Measurements from ENCODE around the gene PMAIP1. TPM values are rescaled to one million over a fixed set of nuclear protein-coding genes. Genes with fewer than 3 reads are reported as not detected.
A peak's percentile ranks its signal among the peaks of the same experiment; 100 is the strongest.
"Not testable (repeated sequence)": the region's sequence is repeated elsewhere in the genome, so short reads cannot be mapped to it uniquely, and the experiment has no call there.

The PMAIP1 gene
- 1 to 10 TPM in 1 of 4 donors, under 1 TPM in 3; 0.43 to 1.4 (median 0.74) TPM for total RNA-seq
- 1 to 10 TPM in 2 of 3 donors, under 1 TPM in 1; 0.25 to 2.9 (median 1.8) TPM for polyA plus RNA-seq
- long read RNA-seq, donor 1, partial matches to known transcripts = 0 of 1 reads
- long read RNA-seq, donor 1, other reads (novel, unspliced or antisense) = 0 of 1 reads
- long read RNA-seq, donor 2, partial matches to known transcripts = 0 of 3 reads
- long read RNA-seq, donor 2, other reads (novel, unspliced or antisense) = 0 of 3 reads

DNA sequence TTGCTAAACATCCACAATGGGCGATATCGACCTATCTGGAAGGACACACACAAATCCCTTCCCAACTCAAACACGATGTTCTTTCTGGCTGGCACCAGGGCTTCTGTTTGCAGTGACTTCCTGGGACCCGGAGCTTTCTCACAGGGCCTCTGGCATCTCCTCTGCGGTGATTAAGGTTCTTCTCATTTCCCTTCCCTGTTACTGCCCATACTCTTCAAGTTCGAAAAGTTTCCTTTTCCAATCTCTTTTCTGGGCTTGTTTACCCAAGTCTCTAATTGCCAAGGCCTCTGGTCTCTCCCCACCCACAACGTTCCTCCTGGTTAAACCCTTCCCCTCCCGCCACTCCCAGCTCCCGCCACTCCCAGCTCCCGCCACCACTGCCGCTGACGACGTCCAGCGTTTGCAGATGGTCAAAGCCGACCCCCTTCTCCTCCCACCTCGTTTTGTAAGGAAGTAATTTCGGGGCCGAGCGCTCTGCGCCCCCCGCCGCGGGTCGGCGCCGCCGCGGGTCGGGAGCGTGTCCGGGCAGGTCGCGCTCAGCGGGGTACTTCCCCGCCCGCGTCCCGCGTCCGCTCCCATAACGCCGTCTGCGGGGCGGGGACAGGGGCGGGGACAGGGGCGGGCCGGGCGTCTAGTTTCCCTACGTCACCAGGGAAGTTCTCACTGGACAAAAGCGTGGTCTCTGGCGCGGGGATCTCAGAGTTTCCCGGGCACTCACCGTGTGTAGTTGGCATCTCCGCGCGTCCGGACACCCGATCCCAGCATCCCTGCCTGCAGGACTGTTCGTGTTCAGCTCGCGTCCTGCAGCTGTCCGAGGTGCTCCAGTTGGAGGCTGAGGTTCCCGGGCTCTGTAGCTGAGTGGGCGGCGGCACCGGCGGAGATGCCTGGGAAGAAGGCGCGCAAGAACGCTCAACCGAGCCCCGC, at the start of gene PMAIP1:
Gene PMAIP1 (plus strand): TSS at position 699 of the 924 bp plus-strand sequence. CDS start 182 bp downstream, at position 881.
- 2% methylated on average over 59 to 73 of the region's 73 CpGs for WGBS, 3 donors
- Histone ChIP-seq H3K4me3 (peak within 1 kb of the TSS; percentile 66), H3K27ac (peak within 1 kb of the TSS; percentile 46), H3K36me3 (ENCODE audit: insufficient read depth in 1 of 2, low read depth in 1 of 2) (no peaks in the 10 kb centered on the region), H3K4me1 (no peaks in the 10 kb centered on the region), H3K9me3 (no peaks in the 10 kb centered on the region), H3K27me3 (ENCODE audit: insufficient read depth in 3 of 3, low read length in 2 of 3) (peaks cover 0 to 57% (median 0%) of the 10 kb centered on the region in 3 donors)
- DNase-seq = peak; percentile 80
- TF ChIP-seq, protein P1, sequence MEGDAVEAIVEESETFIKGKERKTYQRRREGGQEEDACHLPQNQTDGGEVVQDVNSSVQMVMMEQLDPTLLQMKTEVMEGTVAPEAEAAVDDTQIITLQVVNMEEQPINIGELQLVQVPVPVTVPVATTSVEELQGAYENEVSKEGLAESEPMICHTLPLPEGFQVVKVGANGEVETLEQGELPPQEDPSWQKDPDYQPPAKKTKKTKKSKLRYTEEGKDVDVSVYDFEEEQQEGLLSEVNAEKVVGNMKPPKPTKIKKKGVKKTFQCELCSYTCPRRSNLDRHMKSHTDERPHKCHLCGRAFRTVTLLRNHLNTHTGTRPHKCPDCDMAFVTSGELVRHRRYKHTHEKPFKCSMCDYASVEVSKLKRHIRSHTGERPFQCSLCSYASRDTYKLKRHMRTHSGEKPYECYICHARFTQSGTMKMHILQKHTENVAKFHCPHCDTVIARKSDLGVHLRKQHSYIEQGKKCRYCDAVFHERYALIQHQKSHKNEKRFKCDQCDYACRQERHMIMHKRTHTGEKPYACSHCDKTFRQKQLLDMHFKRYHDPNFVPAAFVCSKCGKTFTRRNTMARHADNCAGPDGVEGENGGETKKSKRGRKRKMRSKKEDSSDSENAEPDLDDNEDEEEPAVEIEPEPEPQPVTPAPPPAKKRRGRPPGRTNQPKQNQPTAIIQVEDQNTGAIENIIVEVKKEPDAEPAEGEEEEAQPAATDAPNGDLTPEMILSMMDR (IDR thresholded peaks at IDR 0.05) = no peak
- intact Hi-C loops (cut with DNase I) = no loop called here
- ATAC-seq = peak; percentile 84 to 92 (median 86)

DNA sequence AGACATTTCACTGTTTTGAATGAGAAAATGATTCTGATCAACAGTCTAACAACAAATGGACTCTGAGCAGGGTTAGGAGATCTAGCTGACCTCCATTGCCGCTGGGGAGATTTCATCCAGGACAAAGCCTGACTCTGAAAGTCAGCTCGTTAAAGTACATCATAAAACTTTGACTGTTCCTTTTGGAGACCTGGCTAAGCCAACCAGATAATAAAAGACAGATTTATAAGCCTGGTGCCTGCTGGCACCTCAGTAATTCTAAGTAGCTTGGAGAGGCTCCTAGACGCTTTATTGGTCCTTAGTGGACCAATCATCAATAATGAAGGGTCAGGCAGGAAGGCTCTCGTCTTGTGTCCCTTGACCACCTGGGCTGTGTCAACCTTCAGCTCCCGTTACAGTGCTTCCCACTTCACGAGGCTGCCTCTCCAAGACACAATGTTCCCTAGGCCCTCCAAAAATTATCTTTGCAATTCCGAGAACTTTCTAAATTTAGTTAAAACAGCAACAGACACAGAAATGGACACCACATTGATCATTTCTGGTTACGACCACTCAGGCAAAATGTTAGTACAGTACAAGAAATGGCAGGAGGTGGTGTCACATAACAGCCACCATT, 47.9 kb upstream of the PMAIP1 start:
- 58 to 62% (median 62%) methylated on average over 8 of the region's 8 CpGs for WGBS, 3 donors
- Histone ChIP-seq H3K9me3 (no peaks in the 10 kb centered on the region), H3K4me1 (no peaks in the 10 kb centered on the region), H3K36me3 (ENCODE audit: insufficient read depth in 1 of 2, low read depth in 1 of 2) (no peaks in the 10 kb centered on the region), H3K27ac (no peak overlapping the region), H3K4me3 (no peak overlapping the region), H3K27me3 (ENCODE audit: insufficient read depth in 3 of 3, low read length in 2 of 3) (no peaks in the 10 kb centered on the region)
- intact Hi-C loops (cut with DNase I) = no loop called here
- TF ChIP-seq, protein P1 (IDR thresholded peaks at IDR 0.05) = no peak
- ATAC-seq = no peak
- DNase-seq = no peak

DNA sequence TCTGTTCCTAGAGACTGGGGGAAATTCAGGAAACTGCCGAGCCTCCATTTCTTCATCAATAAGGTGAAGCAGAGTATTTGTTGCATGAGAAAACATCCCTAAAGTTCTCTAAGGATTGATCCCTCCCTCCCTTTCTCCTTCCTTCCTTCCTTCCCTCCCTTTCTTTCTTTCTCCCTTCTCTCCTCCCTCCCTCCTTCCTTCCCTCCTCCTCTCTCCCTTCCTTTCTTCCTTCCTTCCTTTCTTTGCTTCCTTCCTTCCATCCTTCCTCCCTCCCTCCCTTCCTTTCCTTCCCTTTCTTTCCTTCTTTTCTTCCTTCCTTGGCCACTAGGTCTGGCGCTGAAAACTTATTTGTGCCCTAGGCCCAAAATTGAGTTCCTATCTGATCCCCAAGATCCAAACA, 47.2 kb upstream of the PMAIP1 start:
- no peak for ATAC-seq
- 94 to 98% (median 94%) methylated on average over 2 of the region's 2 CpGs for WGBS, 3 donors
- Histone ChIP-seq H3K36me3 (ENCODE audit: insufficient read depth in 1 of 2, low read depth in 1 of 2) (no peaks in the 10 kb centered on the region), H3K27ac (no peak overlapping the region), H3K9me3 (no peaks in the 10 kb centered on the region), H3K4me1 (no peaks in the 10 kb centered on the region), H3K27me3 (ENCODE audit: insufficient read depth in 3 of 3, low read length in 2 of 3) (no peaks in the 10 kb centered on the region), H3K4me3 (no peak overlapping the region)
- TF ChIP-seq, protein P1 (IDR thresholded peaks at IDR 0.05) = no peak
- intact Hi-C loops (cut with DNase I) = no loop called here
- no peak for DNase-seq

DNA sequence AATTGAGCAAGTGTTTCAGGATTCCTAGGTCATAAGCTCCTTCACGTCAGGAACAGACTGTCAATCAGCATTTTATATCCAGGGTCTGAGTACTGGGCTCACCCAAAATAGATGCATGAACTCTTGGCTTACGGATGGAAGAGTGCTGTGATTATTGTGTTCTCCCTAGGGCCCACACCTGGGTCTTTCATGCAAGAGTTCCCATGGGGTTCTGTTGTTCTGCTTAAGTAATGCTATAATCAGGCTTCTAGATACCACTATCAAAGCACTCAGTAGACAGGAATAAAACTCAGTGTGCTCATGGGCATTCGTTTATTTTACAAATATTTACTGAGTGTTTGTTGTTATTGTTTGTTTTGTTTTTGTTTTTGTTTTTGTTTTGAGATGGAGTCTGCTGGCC, 46.4 kb upstream of the PMAIP1 start:
- intact Hi-C loops (cut with DNase I) = no loop called here
- Histone ChIP-seq H3K9me3 (no peaks in the 10 kb centered on the region), H3K27me3 (ENCODE audit: insufficient read depth in 3 of 3, low read length in 2 of 3) (no peaks in the 10 kb centered on the region), H3K4me1 (no peaks in the 10 kb centered on the region), H3K36me3 (ENCODE audit: insufficient read depth in 1 of 2, low read depth in 1 of 2) (no peaks in the 10 kb centered on the region), H3K27ac (no peak overlapping the region), H3K4me3 (no peak overlapping the region)
- DNase-seq (no peak), ATAC-seq (no peak)
- 57 to 68% (median 61%) methylated on average over 3 of the region's 3 CpGs for WGBS, 3 donors
- TF ChIP-seq, protein P1 (IDR thresholded peaks at IDR 0.05) = no peak

DNA sequence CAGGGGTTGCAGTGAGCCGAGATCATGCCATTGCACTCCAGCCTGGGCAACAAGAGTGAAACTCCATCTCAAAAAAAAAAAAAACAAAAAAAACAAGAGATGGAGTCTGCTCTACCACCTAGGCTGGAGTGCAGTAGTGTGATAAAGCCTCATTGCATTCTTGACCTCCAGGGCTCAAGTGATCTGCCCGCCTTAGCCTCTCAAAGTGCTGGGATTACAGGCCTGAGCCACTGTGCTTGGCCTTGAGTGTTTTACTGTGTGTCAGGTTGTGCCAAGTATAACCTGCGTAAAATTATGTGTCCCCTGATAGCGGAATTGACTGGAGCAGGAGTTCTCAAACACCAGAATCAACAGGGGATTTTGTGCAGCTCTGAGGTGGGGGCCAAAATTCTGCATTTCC, 45.8 kb upstream of the PMAIP1 start:
- intact Hi-C loops (cut with DNase I); ATAC-seq; H3K4me1 ChIP-seq; H3K36me3 ChIP-seq (ENCODE audit: insufficient read depth in 1 of 2, low read depth in 1 of 2); H3K27ac ChIP-seq; DNase-seq; H3K9me3 ChIP-seq; H3K27me3 ChIP-seq (ENCODE audit: insufficient read depth in 3 of 3, low read length in 2 of 3); H3K4me3 ChIP-seq: not testable (repeated sequence)
- WGBS, 3 donors = 57 to 75% (median 68%) methylated on average over 4 of the region's 4 CpGs

Measured in psoas muscle (tissue), 8 donors.